NCI-H2107 (cell line): ENCODE results near the gene NR2F1-AS1.
"Not testable (repeated sequence)": the region's sequence is repeated elsewhere in the genome, so short reads cannot be mapped to it uniquely, and the experiment has no call there.

Source experiments
- DNase-seq: peaks from one replicate; lab custom pipeline; 2025; lab: John Stamatoyannopoulos, UW

Gene NR2F1-AS1

GRCh38 chr5:93576994-93577853, 3.8 kb downstream of the NR2F1-AS1 start:
- DNase-seq: no peak

DNA sequence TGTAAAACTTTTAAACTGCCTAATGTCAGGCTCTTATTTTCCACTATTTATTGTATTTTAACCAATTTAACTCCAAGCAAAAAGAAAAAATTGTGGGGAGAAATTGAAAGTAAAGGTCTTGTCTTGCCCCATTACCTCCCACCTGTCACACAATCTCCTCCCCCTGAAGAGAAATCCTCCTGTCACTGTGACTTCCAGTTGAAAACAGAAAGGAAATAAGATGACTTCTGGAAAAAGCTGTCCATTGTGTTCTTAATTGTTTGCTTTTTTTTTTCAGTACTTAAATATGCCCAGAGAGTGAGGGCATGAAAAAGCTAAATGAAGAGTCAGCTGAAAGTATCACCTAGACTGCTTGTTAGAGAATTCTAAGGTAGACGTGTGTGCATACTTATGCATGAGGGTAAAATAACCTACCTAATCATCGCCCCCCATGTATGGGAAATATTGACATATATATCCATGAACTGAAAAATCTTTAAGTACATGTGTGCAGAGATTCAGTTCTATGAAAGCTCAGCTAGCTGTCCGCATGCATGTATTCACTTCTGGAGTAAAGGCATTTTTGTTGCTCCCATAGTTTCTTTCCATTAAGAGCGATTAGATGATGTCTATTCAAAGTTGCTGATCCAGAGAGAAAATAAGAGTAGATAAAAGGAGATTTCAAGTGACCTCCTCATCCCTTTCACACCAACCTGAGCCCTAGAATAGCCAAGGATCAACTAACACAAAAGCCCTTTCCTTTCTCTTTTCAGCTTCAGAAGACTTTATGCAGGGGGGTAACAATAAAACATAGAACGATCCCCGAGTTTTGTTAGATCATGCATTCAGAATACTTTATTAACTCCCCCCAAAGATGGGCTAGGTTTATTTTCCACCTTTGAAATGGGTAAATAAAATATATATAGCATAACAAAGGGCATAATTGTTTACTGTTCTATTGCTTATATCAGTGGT, 5.3 kb downstream of the NR2F1-AS1 start:
- no peak for DNase-seq

GRCh38 chr5:93574491-93575305, 6.3 kb downstream of the NR2F1-AS1 start:
- DNase-seq: no peak

DNA sequence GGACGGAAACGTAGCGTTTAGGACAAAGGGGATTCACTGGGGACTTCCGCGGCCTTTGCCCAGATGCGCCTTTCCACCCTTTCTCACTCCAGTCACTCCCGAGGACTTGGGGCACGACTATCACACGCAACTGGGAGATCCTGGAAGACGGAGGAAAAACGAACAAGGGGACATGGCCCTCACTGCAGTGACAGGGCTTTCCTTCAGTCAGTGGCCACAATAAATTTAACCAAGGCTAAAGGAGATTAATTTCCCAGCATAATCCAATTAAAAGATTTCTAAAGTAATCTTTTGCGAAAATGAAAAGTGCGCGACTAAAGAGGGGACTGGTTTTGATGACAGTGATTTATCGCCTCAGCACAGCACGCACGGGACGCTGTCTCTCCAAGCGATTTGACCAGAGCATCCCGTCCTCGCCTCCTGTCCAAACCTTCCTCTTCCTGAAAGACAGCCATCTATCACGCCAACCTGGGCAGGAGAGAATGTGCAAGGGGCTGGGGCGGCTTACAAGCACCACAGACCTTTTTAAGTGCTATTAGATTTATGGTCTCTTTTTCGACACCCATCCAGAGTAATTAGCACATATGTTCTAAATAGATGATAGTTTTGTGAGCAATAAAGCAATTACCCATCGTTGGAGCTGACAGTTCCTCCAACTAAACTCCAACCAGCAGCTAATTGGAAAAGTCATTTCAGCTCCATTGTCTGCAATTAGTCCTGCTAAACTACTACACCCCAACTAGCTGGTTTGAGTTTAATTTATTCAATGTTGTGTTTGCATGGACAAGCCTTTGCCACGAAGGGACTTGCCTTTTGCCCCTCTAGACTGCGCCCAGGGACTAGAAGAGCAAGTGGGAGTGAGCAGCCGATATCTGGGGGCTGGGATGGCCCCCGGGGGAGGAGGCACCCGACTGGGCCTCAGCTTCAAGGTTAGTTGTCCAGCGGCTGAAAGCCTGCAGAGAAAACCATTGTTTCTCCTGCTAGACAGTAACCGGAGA, 7.4 kb downstream of the NR2F1-AS1 start:
- DNase-seq: no peak

DNA sequence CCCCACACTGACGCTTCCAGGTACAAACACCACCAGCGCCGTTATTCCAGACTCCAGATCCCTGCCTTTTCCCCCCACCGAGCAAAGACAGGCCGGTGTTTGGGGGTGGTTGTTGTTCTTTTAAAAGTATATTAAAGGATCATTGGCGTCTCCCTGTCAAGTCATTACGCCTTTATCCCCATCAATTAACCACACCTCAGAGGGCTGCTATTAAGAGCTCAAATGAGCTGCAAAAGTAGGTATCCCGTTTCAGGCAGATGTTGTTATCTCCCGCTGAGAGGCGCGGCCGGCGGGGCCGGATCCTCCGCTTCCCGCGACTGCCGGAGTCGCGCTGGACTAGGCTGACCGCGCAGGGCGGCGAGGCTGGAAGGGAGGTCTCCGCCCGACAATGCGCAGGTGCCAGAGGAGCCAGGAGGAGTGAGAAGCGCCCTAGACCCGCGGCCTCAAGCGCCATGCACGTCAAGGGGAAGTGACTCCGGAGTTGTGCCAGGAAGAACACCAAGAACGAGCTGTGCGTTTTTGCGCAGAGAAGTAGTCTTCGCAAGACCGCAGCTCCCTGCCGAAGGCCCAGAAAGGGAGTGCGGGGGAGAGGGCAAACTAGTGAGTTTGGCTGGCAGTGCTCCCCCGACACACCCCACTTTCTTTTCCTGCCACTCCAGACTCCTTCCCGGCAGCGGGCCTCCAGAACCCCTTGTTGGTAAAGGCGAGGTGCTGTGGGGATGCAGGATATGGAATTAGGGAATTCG, 8.2 kb downstream of the NR2F1-AS1 start:
- DNase-seq: no peak

- no peak for DNase-seq
These were observed 8.9 kb downstream of the NR2F1-AS1 start for GRCh38 chr5:93572101-93572607.

DNA sequence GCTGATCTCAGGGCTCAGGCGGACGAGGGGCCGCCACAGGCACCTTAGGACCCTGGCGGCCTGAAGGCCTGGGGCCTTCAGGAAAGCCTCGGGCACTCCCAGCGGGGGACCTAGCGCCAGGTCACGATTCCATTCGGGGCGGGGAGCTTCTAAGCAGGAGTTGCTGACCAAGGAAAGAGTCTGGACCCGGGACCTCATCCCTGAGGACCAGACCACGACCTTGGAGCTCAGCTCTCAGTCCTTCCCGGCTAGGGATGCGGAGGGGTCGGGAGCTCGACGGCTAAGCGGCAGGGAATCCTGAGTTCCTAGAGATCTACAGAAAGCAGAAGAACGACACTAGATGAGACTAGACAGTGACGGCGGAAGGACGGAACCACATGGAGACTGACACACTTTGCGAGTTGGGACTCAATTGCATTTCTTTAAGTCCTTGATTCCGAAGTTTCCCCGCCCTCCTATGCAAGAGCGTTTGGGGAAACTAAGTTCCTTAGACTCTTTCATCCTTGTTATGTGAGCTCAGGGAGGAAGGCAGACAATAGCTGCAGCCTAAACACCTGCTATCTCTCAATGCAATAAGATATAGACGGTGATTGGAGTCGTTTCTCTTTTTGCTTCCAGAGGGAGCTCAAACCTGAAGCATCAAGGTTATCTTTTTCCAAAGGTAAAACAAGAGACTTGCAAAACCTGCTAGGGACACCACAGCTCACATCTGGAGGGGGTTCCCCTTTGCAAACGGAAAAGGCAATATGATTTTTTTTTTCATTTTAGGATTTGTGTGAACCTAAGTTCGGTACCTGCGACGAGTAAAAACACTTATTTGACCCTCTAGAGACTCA, 9.7 kb downstream of the NR2F1-AS1 start:
- DNase-seq: no peak

GRCh38 chr5:93570294-93571113, 10.5 kb downstream of the NR2F1-AS1 start:
- DNase-seq: no peak

GRCh38 chr5:93569300-93570160, 11.5 kb downstream of the NR2F1-AS1 start:
- DNase-seq: no peak

GRCh38 chr5:93567424-93567823, 13.6 kb downstream of the NR2F1-AS1 start:
- DNase-seq: no peak

- DNase-seq: no peak
These were observed 14.9 kb downstream of the NR2F1-AS1 start for GRCh38 chr5:93566091-93566490.

DNA sequence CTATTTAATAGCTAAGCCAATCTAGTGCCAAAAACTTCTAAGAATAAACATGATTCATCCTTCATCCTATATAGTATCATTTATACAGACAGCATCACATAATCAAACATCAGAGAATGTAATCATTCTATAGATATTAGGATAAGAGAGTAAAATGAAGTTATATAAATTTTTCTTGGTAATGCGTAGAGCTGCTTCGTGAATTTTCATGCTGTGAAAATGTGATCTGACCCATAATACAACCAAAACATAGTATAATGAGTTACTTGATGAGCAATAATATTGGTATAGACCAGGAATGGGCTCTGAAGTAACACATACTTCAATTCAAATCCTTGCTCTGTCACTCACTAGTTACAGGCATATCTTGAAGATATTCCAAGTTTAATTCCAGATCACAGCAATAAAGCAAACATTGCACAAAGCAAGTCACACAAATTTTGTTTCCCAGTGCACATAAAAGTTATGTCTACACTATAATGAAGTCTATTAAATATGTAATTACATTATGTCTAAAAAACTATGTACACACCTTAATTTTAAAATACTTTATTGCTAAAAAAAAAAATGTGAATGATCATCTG, 23.9 kb downstream of the NR2F1-AS1 start:
- DNase-seq: no peak

DNA sequence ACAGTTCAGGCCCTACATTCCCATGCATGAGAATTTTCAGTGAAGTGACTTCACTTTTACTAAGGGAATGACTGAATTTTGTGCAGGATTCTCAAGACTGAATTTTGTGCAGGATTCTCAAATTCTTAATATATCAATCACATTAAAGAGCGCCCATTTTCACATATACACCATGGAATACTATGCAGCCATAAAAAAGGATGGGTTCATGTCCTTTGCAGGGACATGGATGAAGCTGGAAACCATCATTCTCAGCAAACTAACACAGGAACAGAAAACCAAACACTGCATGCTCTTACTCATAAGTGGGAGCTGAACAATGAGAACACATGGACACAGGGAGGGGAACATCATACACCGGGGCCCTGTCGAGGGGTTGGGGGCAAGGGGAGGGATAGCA, 31.4 kb downstream of the NR2F1-AS1 start:
- not testable (repeated sequence) for DNase-seq

DNA sequence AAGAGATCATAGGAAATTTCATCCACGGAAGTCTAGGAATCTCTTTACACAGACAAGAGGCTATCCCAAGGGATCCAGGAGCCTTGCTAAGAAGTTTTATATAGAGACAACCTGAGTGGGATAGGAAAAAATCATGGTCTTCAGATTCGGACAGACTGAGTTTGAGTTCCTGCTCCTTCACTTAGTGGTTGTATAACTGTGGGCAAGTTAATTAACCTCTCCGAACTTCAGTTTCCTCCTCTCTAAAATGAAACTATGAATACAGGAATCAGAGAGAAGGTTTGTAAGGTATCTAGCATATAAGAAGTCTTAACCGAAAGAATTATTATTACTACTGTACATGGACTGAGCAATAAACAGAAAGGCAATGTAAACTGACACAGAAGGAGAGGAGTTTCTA, 35.1 kb downstream of the NR2F1-AS1 start:
- no peak for DNase-seq

DNA sequence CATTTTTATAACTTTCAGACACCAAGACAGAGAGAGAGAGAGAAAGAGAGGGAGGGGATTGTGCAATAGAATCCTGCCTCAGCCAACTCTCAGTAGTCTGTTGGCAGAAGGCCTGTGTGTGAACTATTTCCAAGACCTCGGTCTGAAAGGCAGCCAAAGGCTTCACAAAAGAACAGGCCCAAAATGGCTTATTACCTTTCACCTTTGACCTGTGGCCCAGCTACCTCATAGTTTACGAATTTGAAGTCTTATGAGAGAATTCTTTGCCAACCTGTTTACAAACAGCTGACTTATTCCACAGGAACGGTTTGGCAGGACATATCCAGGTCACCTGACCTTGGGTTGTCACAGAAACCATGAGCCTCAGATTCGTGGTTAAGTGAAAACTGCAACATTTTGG, 48.6 kb downstream of the NR2F1-AS1 start:
- no peak for DNase-seq

- not testable (repeated sequence) for DNase-seq
These were observed 59.2 kb downstream of the NR2F1-AS1 start for GRCh38 chr5:93521815-93522214.

DNA sequence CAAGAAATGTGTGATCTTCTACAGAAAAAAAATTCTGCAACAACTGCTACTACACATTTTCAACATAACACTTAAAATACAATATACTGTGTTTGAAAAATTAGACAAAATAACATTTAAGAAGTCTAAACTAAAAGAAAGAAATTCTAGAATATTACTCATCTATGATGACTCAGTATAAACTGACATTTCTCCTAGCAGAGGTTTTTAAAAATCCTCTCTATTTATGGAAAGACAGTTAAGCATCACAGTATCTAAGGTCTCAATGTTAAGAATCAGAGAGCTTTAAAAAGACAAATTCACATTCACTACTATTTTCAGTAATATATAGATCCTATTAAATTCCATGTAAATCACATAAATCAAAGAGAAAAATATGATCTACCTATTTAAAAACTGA, 61.3 kb downstream of the NR2F1-AS1 start:
- DNase-seq: no peak
